Liver (tissue), 9 donors: ENCODE results near the gene ABAT. TPM values are rescaled to one million over a fixed set of nuclear protein-coding genes. Genes with fewer than 3 reads are reported as not detected.

ENCODE experiments used
- DNase-seq: peaks from one replicate; pipeline ENCODE4 v3.0.0-alpha.2; 2017; ENCODE audit warnings: low spot score
- H3K27ac ChIP-seq, 2 donors: one replicate each; pipeline ENCODE4 v1.7.0; 2013; ENCODE audit warnings: inconsistent platforms in 2 of 2, low read length in 2 of 2, control low read depth in 1 of 2, low read depth in 1 of 2, mild to moderate bottlenecking in 1 of 2
- H3K27me3 ChIP-seq, 4 donors: one replicate each; pipeline versions ENCODE4 v1.6.1 to v1.7.0; 2013; ENCODE audit warnings: low read length in 3 of 4, inconsistent platforms in 1 of 4, mild to moderate bottlenecking in 1 of 4, moderate library complexity in 1 of 4; ENCODE audit not compliant: control insufficient read depth in 4 of 4, insufficient read depth in 4 of 4
- H3K36me3 ChIP-seq, 4 donors: one replicate each; pipeline versions ENCODE4 v1.6.1 to v1.7.0; 2013; ENCODE audit warnings: low read length in 3 of 4, mild to moderate bottlenecking in 3 of 4, low read depth in 1 of 4, moderate library complexity in 1 of 4; ENCODE audit not compliant: control insufficient read depth in 4 of 4, insufficient read depth in 3 of 4
- H3K4me1 ChIP-seq, 4 donors: one replicate each; pipeline versions ENCODE4 v1.6.1 to v1.7.0; 2013; ENCODE audit warnings: low read length in 3 of 4, mild to moderate bottlenecking in 3 of 4, moderate library complexity in 1 of 4; ENCODE audit not compliant: control insufficient read depth in 4 of 4, insufficient read depth in 4 of 4
- H3K4me3 ChIP-seq, 3 donors: one replicate each; pipeline versions ENCODE4 v1.6.1 to v1.7.0; 2013; ENCODE audit warnings: low read length in 3 of 3, control low read depth in 1 of 3, low read depth in 1 of 3, mild to moderate bottlenecking in 1 of 3
- H3K9ac ChIP-seq, 2 donors: one replicate each; pipeline ENCODE4 v1.7.0; 2013; ENCODE audit warnings: low read length in 2 of 2, mild to moderate bottlenecking in 2 of 2, moderate library complexity in 2 of 2, control low read depth in 1 of 2, low read depth in 1 of 2
- H3K9me3 ChIP-seq, 4 donors: one replicate each; pipeline versions ENCODE4 v1.6.1 to v1.7.0; 2013; ENCODE audit warnings: low read length in 3 of 4; ENCODE audit not compliant: control insufficient read depth in 4 of 4
- ATF3 ChIP-seq: IDR thresholded peaks from 2 replicates; pipeline ENCODE4 v1.6.1; 2016; ENCODE audit warnings: antibody characterized with exemption
- CTCF ChIP-seq: fragments of 150-350 bp; IDR thresholded peaks from 2 replicates; pipeline ENCODE4 v1.5.1; 2017; ENCODE audit warnings: improper control_type of control experiment, low read depth, low read length; ENCODE audit not compliant: missing input control
- EGR1 ChIP-seq, 2 donors: IDR thresholded peaks; 2 replicates each; pipeline ENCODE4 v1.6.1; 2016 to 2018; ENCODE audit warnings: antibody characterized with exemption in 2 of 2, low read depth in 2 of 2
- FOXA1 ChIP-seq: IDR thresholded peaks from 2 replicates; pipeline ENCODE4 v1.6.1; 2016; ENCODE audit warnings: antibody characterized with exemption
- FOXA2 ChIP-seq: IDR thresholded peaks from 2 replicates; pipeline ENCODE4 v1.6.1; 2016; ENCODE audit warnings: antibody characterized with exemption
- GABPA ChIP-seq, 2 donors: IDR thresholded peaks in 1 of 2; conservative IDR thresholded peaks in 1 of 2; 2 replicates each; pipeline ENCODE4 v1.6.1; 2016; ENCODE audit warnings: antibody characterized with exemption in 2 of 2, mild to moderate bottlenecking in 1 of 2, moderate library complexity in 1 of 2
- HNF4A ChIP-seq, 2 donors: conservative IDR thresholded peaks; 2 replicates each; pipeline ENCODE4 v1.6.1; 2016; ENCODE audit warnings: antibody characterized with exemption in 2 of 2, mild to moderate bottlenecking in 2 of 2
- HNF4G ChIP-seq: IDR thresholded peaks from 2 replicates; pipeline ENCODE4 v1.6.1; 2016; ENCODE audit warnings: antibody characterized with exemption
- JUND ChIP-seq, 2 donors: IDR thresholded peaks; 2 replicates each; pipeline ENCODE4 v1.6.1; 2016; ENCODE audit warnings: antibody characterized with exemption in 2 of 2
- MAX ChIP-seq: IDR thresholded peaks from 2 replicates; pipeline ENCODE4 v1.6.1; 2016; ENCODE audit warnings: antibody characterized with exemption
- NR2F2 ChIP-seq: IDR thresholded peaks from 2 replicates; pipeline ENCODE4 v1.6.1; 2016; ENCODE audit warnings: antibody characterized with exemption
- RAD21 ChIP-seq, 2 donors: IDR thresholded peaks; 2 replicates each; pipeline ENCODE4 v1.6.1; 2016; ENCODE audit warnings: antibody characterized with exemption in 2 of 2, mild to moderate bottlenecking in 2 of 2
- TAF1 ChIP-seq: conservative IDR thresholded peaks from 2 replicates; pipeline ENCODE4 v1.6.1; 2016; ENCODE audit warnings: antibody characterized with exemption, mild to moderate bottlenecking
- YY1 ChIP-seq: IDR thresholded peaks from 2 replicates; pipeline ENCODE4 v1.6.1; 2016; ENCODE audit warnings: antibody characterized with exemption, mild to moderate bottlenecking
- ZBTB33 ChIP-seq: IDR thresholded peaks from 2 replicates; pipeline ENCODE4 v1.6.1; 2016; ENCODE audit warnings: antibody characterized with exemption
- WGBS: extraction: QIAGEN DNeasy Blood & Tissue Kit; methylation state at CpG from one replicate; pipeline ENCODE4 v1.1.7; 2013; 5-methylcytosine and 5-hydroxymethylcytosine counted together
- polyA plus RNA-seq, 2 donors: library from polyadenylated mRNA; stranded (reverse) in 1 of 2; unstranded in 1 of 2; fragments of 200-250 nt in 1 of 2; fragments of >200 nt in 1 of 2; fragmentation: Nextera tagmentation in 1 of 2; extraction: Ambion mirVana in 1 of 2; gene quantifications; one replicate each; pipeline versions ENCODE4 v1.2.1 to v1.2.3, GENCODE V29; 2013 to 2015
- total RNA-seq, 2 donors: library from RNA; depleted of rRNA; stranded (reverse); fragments of >200 nt; gene quantifications; one replicate each; pipeline ENCODE4 v1.2.3, GENCODE V29; 2014
- donor health status: healthy.
- donor health status: healthy.
- donor health status: healthy.
- donor health status: healthy.
- donor health status: healthy.

The ABAT gene
- total and polyA plus RNA-seq, 4 donors: 52.4 to 205 (median 141) TPM

GRCh38 chr16:8655184-8655717 is 19.2 kb upstream of the ABAT start:
- Histone ChIP-seq H3K4me3 (no peak overlapping the region), H3K9me3 (no peaks in the 10 kb centered on the region), H3K36me3 (no peaks in the 10 kb centered on the region), H3K27ac (no peak overlapping the region), H3K4me1 (no peaks in the 10 kb centered on the region), H3K27me3 (no peaks in the 10 kb centered on the region), H3K9ac (no peak overlapping the region)
- peak; percentile 63 for TF ChIP-seq CTCF
- no peak for TF ChIP-seq NR2F2
- peak; percentile 74 to 83 for TF ChIP-seq RAD21 (IDR thresholded peaks at IDR 0.05)
- 90% methylated on average over 1 of the region's 1 CpG for WGBS
- DNase-seq: no peak

- no peak overlapping the region for H3K4me3 ChIP-seq
- H3K27me3 ChIP-seq: no peaks in the 10 kb centered on the region
- no peak for TF ChIP-seq GABPA (IDR thresholded peaks at IDR 0.05 in 1 of 2, conservative IDR thresholded peaks at IDR 0.05 in 1 of 2)
- no peak for TF ChIP-seq RAD21 (IDR thresholded peaks at IDR 0.05)
- TF ChIP-seq JUND (IDR thresholded peaks at IDR 0.05): no peak
- no peak for TF ChIP-seq EGR1 (IDR thresholded peaks at IDR 0.05; ENCODE audit: low read depth in 2 of 2)
- no peak for DNase-seq
- H3K4me1 ChIP-seq: no peaks in the 10 kb centered on the region
- no peak overlapping the region for H3K27ac ChIP-seq
- H3K36me3 ChIP-seq: no peaks in the 10 kb centered on the region
- no peaks in the 10 kb centered on the region for H3K9me3 ChIP-seq
- no peak overlapping the region for H3K9ac ChIP-seq
- WGBS: 61% methylated on average over 3 of the region's 3 CpGs
Observed at GRCh38 chr16:8656376-8656775, 18.0 kb upstream of the ABAT start.

- H3K36me3 ChIP-seq: peaks cover 0 to 7% (median 2%) of the 10 kb centered on the region in 4 donors
- peak; percentile 81 for DNase-seq
- H3K27ac ChIP-seq: no peak overlapping the region
- H3K4me1 ChIP-seq: no peaks in the 10 kb centered on the region
- no peak overlapping the region for H3K9ac ChIP-seq
- 25% methylated on average over 13 of the region's 13 CpGs for WGBS
- H3K4me3 ChIP-seq: no peak overlapping the region
- H3K27me3 ChIP-seq: no peaks in the 10 kb centered on the region
- TF ChIP-seq RAD21 (IDR thresholded peaks at IDR 0.05): peak; percentile 82 to 95
- TF ChIP-seq ATF3: no peak
- TF ChIP-seq YY1: no peak
- TF ChIP-seq HNF4G: no peak
- TF ChIP-seq TAF1: no peak
- TF ChIP-seq FOXA2: no peak
- TF ChIP-seq HNF4A (conservative IDR thresholded peaks at IDR 0.05): no peak
- no peak for TF ChIP-seq ZBTB33
- no peak for TF ChIP-seq FOXA1
- TF ChIP-seq CTCF: peak; percentile 75
- no peak for TF ChIP-seq MAX
- no peak for TF ChIP-seq NR2F2
- no peaks in the 10 kb centered on the region for H3K9me3 ChIP-seq
Observed at GRCh38 chr16:8660841-8661301, 13.5 kb upstream of the ABAT start.
